IMR-90 (cell line): Measurements from ENCODE around the gene OR10Z1. TPM values are rescaled to one million over a fixed set of nuclear protein-coding genes. Genes with fewer than 3 reads are reported as not detected.

Experiments used
- ATAC-seq: fragments of 200-7000 bp; cut with Tn5 transposase; 2 replicates; pipeline ENCODE4 v1.9.1; 2020; ENCODE audit warnings: low read depth, mild to moderate bottlenecking, moderate library complexity
- BruUV-seq: library from RNA; stranded (reverse); fragments of 400-500 nt; replicated peaks from 2 replicates; lab custom pipeline; 2021; lab: Mats Ljungman, UMichigan
- CTCF ChIA-PET: fragments of 300-600 bp; formaldehyde crosslinking; extraction: SDS; loops from one replicate; lab custom pipeline; 2021; ENCODE audit warnings: antibody characterized with exemption; lab: Yijun Ruan, JAX
- POLR2A ChIA-PET: fragments of 300-600 bp; sonication (Branson Sonifier 250); formaldehyde crosslinking; loops from one replicate; lab custom pipeline; 2022; ENCODE audit warnings: antibody characterized with exemption; ENCODE audit not compliant: unreplicated experiment; lab: Charles Lee
- DNase-seq: peaks from one replicate; pipeline ENCODE4 v3.0.0; 2013
- H2AFZ ChIP-seq: replicated peaks from 2 replicates; pipeline ENCODE3; 2013; ENCODE audit warnings: low read length, mild to moderate bottlenecking; ENCODE audit not compliant: poor library complexity
- H2AK5ac ChIP-seq: 2 replicates; pipeline ENCODE4 v1.6.1; 2013; ENCODE audit warnings: low read depth, low read length, inconsistent platforms
- H2AK9ac ChIP-seq: replicated peaks from 2 replicates; pipeline ENCODE3; 2013; ENCODE audit warnings: mild to moderate bottlenecking, low read depth, low read length, moderate library complexity; ENCODE audit not compliant: poor library complexity
- H2BK120ac ChIP-seq: 2 replicates; pipeline ENCODE4 v1.6.1; 2013; ENCODE audit warnings: low read depth, low read length, inconsistent platforms
- H2BK15ac ChIP-seq: 3 replicates; pipeline ENCODE4 v1.6.1; 2013; ENCODE audit warnings: low read depth, low read length, inconsistent platforms
- H2BK20ac ChIP-seq: 2 replicates; pipeline ENCODE4 v1.6.1; 2013; ENCODE audit warnings: low read depth, mild to moderate bottlenecking, inconsistent platforms, low read length, moderate library complexity
- H2BK5ac ChIP-seq: 2 replicates; pipeline ENCODE4 v1.6.1; 2013; ENCODE audit warnings: mild to moderate bottlenecking, low read depth, low read length, inconsistent platforms; ENCODE audit not compliant: poor library complexity, severe bottlenecking
- H3K14ac ChIP-seq: replicated peaks from 2 replicates; pipeline ENCODE4 v1.6.1; 2013; ENCODE audit warnings: low read depth, low read length, inconsistent platforms
- H3K18ac ChIP-seq: 2 replicates; pipeline ENCODE4 v1.6.1; 2013; ENCODE audit warnings: low read depth, low read length, control low read depth
- H3K23ac ChIP-seq: 2 replicates; pipeline ENCODE4 v1.6.1; 2013; ENCODE audit warnings: low read depth, low read length, inconsistent platforms
- H3K27ac ChIP-seq: 2 replicates; pipeline ENCODE4 v1.5.1; 2013; ENCODE audit warnings: mild to moderate bottlenecking, control low read depth, low read length; ENCODE audit not compliant: insufficient read depth
- H3K27me3 ChIP-seq: 2 replicates; pipeline ENCODE4 v1.6.1; 2013; ENCODE audit warnings: low read length; ENCODE audit not compliant: control insufficient read depth, insufficient read depth
- H3K36me3 ChIP-seq: 2 replicates; pipeline ENCODE4 v1.6.1; 2013; ENCODE audit warnings: low read length, mixed read lengths; ENCODE audit not compliant: control insufficient read depth, insufficient read depth
- H3K4ac ChIP-seq: 2 replicates; pipeline ENCODE4 v1.6.1; 2013; ENCODE audit warnings: low read depth, low read length, inconsistent platforms
- H3K4me1 ChIP-seq: 2 replicates; pipeline ENCODE4 v1.6.1; 2013; ENCODE audit warnings: low read length, mixed read lengths; ENCODE audit not compliant: control insufficient read depth, insufficient read depth
- H3K4me2 ChIP-seq: 2 replicates; pipeline ENCODE4 v1.6.1; 2013; ENCODE audit warnings: low read depth, mild to moderate bottlenecking, control low read depth, low read length, moderate library complexity
- H3K4me3 ChIP-seq: 2 replicates; pipeline ENCODE4 v1.5.1; 2013; ENCODE audit warnings: low read depth, mild to moderate bottlenecking, control low read depth, low read length, moderate library complexity; ENCODE audit not compliant: insufficient read depth
- H3K56ac ChIP-seq: 2 replicates; pipeline ENCODE4 v1.6.1; 2013; ENCODE audit warnings: low read length, inconsistent platforms; ENCODE audit not compliant: insufficient read depth; ENCODE audit errors: extremely low read depth
- H3K79me1 ChIP-seq, 2 experiments: 2 replicates each; pipeline ENCODE4 v1.6.1; 2013; ENCODE audit warnings: low read length in 2 of 2, inconsistent platforms in 1 of 2, low read depth in 1 of 2
- H3K9ac ChIP-seq: 2 replicates; pipeline ENCODE4 v1.6.1; 2013; ENCODE audit warnings: low read depth, low read length, control low read depth
- H3K9me1 ChIP-seq: 2 replicates; pipeline ENCODE4 v1.6.1; 2013; ENCODE audit warnings: low read length, inconsistent platforms; ENCODE audit not compliant: insufficient read depth
- H3K9me3 ChIP-seq: 2 replicates; pipeline ENCODE4 v1.6.1; 2013; ENCODE audit warnings: low read length; ENCODE audit not compliant: control insufficient read depth, insufficient read depth
- H4K20me1 ChIP-seq: 2 replicates; pipeline ENCODE4 v1.6.1; 2013; ENCODE audit warnings: low read length, inconsistent platforms; ENCODE audit not compliant: insufficient read depth
- H4K5ac ChIP-seq: 2 replicates; pipeline ENCODE4 v1.6.1; 2013; ENCODE audit warnings: mild to moderate bottlenecking, low read depth, low read length, control low read depth
- H4K8ac ChIP-seq, 2 experiments: 2 replicates each; pipeline ENCODE4 v1.6.1; 2013; ENCODE audit warnings: low read depth in 2 of 2, low read length in 2 of 2, control low read depth in 1 of 2, inconsistent platforms in 1 of 2
- H4K91ac ChIP-seq: 2 replicates; pipeline ENCODE4 v1.6.1; 2013; ENCODE audit warnings: low read depth, low read length, inconsistent platforms; ENCODE audit not compliant: insufficient read depth
- FOS ChIP-seq: fragments of 150-350 bp; IDR thresholded peaks from 2 replicates; pipeline ENCODE4 v1.6.1; 2016; ENCODE audit warnings: low read depth, low read length
- MAFK ChIP-seq: IDR thresholded peaks from 2 replicates; pipeline ENCODE4 v1.6.1; 2012; ENCODE audit warnings: low read depth, low read length, improper control_type of control experiment
- MAZ ChIP-seq: IDR thresholded peaks from 2 replicates; pipeline ENCODE4 v1.6.1; 2012; ENCODE audit warnings: low read depth, mild to moderate bottlenecking, low read length, improper control_type of control experiment, moderate library complexity, borderline replicate concordance
- MXI1 ChIP-seq: IDR thresholded peaks from 2 replicates; pipeline ENCODE4 v1.6.1; 2012; ENCODE audit warnings: low read depth, mild to moderate bottlenecking, low read length, moderate library complexity, borderline replicate concordance
- POLR2A ChIP-seq: IDR thresholded peaks from 2 replicates; pipeline ENCODE4 v1.6.1; 2012; ENCODE audit warnings: mild to moderate bottlenecking, low read depth, low read length
- RAD21 ChIP-seq: IDR thresholded peaks from 2 replicates; pipeline ENCODE4 v1.6.1; 2012; ENCODE audit warnings: low read length, improper control_type of control experiment
- RCOR1 ChIP-seq: IDR thresholded peaks from 2 replicates; pipeline ENCODE4 v1.6.1; 2012; ENCODE audit warnings: mild to moderate bottlenecking, low read length, improper control_type of control experiment; ENCODE audit not compliant: insufficient replicate concordance
- RFX5 ChIP-seq: IDR thresholded peaks from 2 replicates; pipeline ENCODE4 v1.8.0; 2012; ENCODE audit warnings: low read depth, mild to moderate bottlenecking, low read length, moderate library complexity
- WGBS, 2 experiments: methylation state at CpG; one replicate each; pipeline versions ENCODE4 v1.1.5 to v1.1.7; 2013; ENCODE audit warnings: missing lambda C conversion rate in 2 of 2; ENCODE audit not compliant: insufficient read length in 1 of 2; ENCODE audit errors: extremely low coverage in 2 of 2; 5-methylcytosine and 5-hydroxymethylcytosine counted together
- dilution Hi-C: fragments of 300-500 bp; cut with HindIII; formaldehyde crosslinking; loops from one replicate; pipeline ENCODE4 v1.14.3; 2018; ENCODE audit warnings: low sequenced_read_pairs; ENCODE audit not compliant: unreplicated experiment
- in situ Hi-C: fragments of 300-500 bp; cut with MboI; formaldehyde crosslinking; loops from 3 replicates; pipeline ENCODE4 v1.14.3; 2019; ENCODE audit warnings: low sequenced_read_pairs, inconsistent platforms, mixed read lengths
- intact Hi-C: fragments of 100-400 bp; cut with micrococcal nuclease; formaldehyde crosslinking; loops from 2 replicates; pipeline ENCODE4 v1.10.0; 2022
- polyA plus RNA-seq, 3 experiments: library from polyadenylated mRNA; depleted of rRNA; stranded (reverse); fragments of >200 nt; gene quantifications; 2 replicates each; pipeline ENCODE4 v1.2.3, GENCODE V29; 2012; ENCODE audit warnings: low replicate concordance in 1 of 3
- total RNA-seq: library from RNA; depleted of rRNA; stranded (reverse); fragments of >200 nt; gene quantifications from 2 replicates; pipeline ENCODE4 v1.2.3, GENCODE V29; 2012

The OR10Z1 gene
- total and polyA plus RNA-seq, 2 of the 4 experiments (the other 2 are of a cell fraction) = not detected

DNA sequence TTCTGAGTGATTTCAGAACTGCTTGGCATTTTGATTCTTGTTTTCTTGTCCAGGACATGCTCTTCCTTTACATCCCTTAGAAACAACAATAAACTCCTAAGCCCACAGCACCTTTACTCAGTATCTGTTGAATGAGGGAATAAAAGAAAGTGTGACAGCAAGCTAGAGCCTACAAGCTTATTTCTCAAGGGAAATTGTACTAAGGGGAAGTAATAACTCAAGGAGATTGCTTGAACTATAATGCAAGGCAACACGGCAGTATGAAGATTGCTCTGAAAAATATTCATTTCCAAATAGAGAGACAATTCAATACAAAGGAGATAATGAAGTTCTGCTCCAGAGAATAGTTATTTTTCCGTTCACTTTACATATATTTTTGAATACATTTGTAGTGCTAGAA is 41.2 kb upstream of the OR10Z1 start:
- ATAC-seq (no peak), DNase-seq (no peak)
- Histone ChIP-seq H3K36me3 (no peaks in the 10 kb centered on the region), H2AK5ac (no peak overlapping the region), H3K27me3 (no peaks in the 10 kb centered on the region), H2AFZ (no peak overlapping the region), H4K20me1 (no peaks in the 10 kb centered on the region), H3K4ac (no peak overlapping the region), H2AK9ac (no peak overlapping the region), H3K14ac (no peak overlapping the region), H3K18ac (no peak overlapping the region), H3K27ac (no peak overlapping the region), H3K56ac (no peak overlapping the region), H3K4me3 (no peak overlapping the region), H3K9ac (no peak overlapping the region), H2BK20ac (no peak overlapping the region), H2BK15ac (no peak overlapping the region), H3K9me1 (no peaks in the 10 kb centered on the region), H3K9me3 (0 out of 2 replicates have a peak, but pooled peaks cover 2% of the 10 kb centered on the region), H4K5ac (no peak overlapping the region), H2BK5ac (no peak overlapping the region), H3K4me2 (no peak overlapping the region), H4K91ac (no peak overlapping the region), H3K23ac (no peak overlapping the region), H3K79me1 (no peaks in the 10 kb centered on the region), H3K4me1 (no peaks in the 10 kb centered on the region), H4K8ac (no peak overlapping the region), H2BK120ac (no peak overlapping the region)
- ChIA-PET CTCF (no interaction called here), POLR2A (no interaction called here)
- TF ChIP-seq MAZ = no peak
- no peak for TF ChIP-seq MXI1
- no peak for TF ChIP-seq RFX5
- TF ChIP-seq FOS = no peak
- TF ChIP-seq RAD21 = no peak
- TF ChIP-seq MAFK = no peak
- TF ChIP-seq POLR2A = no peak
- no peak for TF ChIP-seq RCOR1
- in situ Hi-C loops (no loop called here), dilution Hi-C loops (no loop called here), intact Hi-C loops (no loop called here)
- no CpG with 5 or more reads among the region's 2 CpGs for WGBS, 2 experiments
- no TSS peak for BruUV-seq
